Activated gamma-delta T cell treated with anti-CD3 and anti-CD28 coated beads, Interleukin-2, amount 50 U/mL, for 16 hours (primary cell): Measurements from ENCODE around the gene KRT4.
A peak's percentile ranks its signal among the peaks of the same experiment; 100 is the strongest.

Experiments used
- DNase-seq: peaks from one replicate; pipeline ENCODE4 v3.0.0-alpha.2; 2020; ENCODE audit warnings: low read depth

KRT4 gene

GRCh38 chr12:52836491-52837412 is 22.8 kb upstream of the KRT4 start:
- no peak for DNase-seq

GRCh38 chr12:52836042-52836466 is 22.1 kb upstream of the KRT4 start:
- DNase-seq = peak; percentile 69

GRCh38 chr12:52835271-52836041 is 21.5 kb upstream of the KRT4 start:
- no peak for DNase-seq

GRCh38 chr12:52834727-52835001 is 20.7 kb upstream of the KRT4 start:
- no peak for DNase-seq

- DNase-seq = no peak
Observed at GRCh38 chr12:52833922-52834726, 20.2 kb upstream of the KRT4 start, which contains the start of gene KRT79. Gene KRT79 (minus strand): TSS chr12:52834311. CDS start chr12:52834260, 51 bp downstream.

- no peak for DNase-seq
Observed at GRCh38 chr12:52832985-52833905, 19.3 kb upstream of the KRT4 start.

GRCh38 chr12:52832451-52832850 is 18.5 kb upstream of the KRT4 start:
- DNase-seq = no peak

- DNase-seq = no peak
Observed at GRCh38 chr12:52831251-52831650, 17.3 kb upstream of the KRT4 start.

GRCh38 chr12:52829986-52830770 is 16.3 kb upstream of the KRT4 start:
- DNase-seq = no peak

GRCh38 chr12:52828591-52829021 is 14.7 kb upstream of the KRT4 start:
- DNase-seq = no peak

- DNase-seq = no peak
Observed at GRCh38 chr12:52828156-52828555, 14.2 kb upstream of the KRT4 start.

- no peak for DNase-seq
Observed at GRCh38 chr12:52827499-52828090, 13.7 kb upstream of the KRT4 start.

- no peak for DNase-seq
Observed at GRCh38 chr12:52826611-52827498, 12.9 kb upstream of the KRT4 start.

- DNase-seq = no peak
Observed at GRCh38 chr12:52825961-52826360, 12.0 kb upstream of the KRT4 start.

GRCh38 chr12:52824741-52825410 is 11.0 kb upstream of the KRT4 start:
- no peak for DNase-seq

- no peak for DNase-seq
Observed at GRCh38 chr12:52823761-52824450, 10.0 kb upstream of the KRT4 start.

GRCh38 chr12:52822771-52823510 is 9.0 kb upstream of the KRT4 start:
- DNase-seq = no peak
